GM21528 (cell line): Measurements from ENCODE around the gene UTP11.

Experiments
- ATAC-seq: cut with Tn5 transposase; IDR thresholded peaks from one replicate; pipeline ENCODE4 v1.9.1; 2021; ENCODE audit warnings: mild to moderate bottlenecking, moderate library complexity; ENCODE audit not compliant: unreplicated experiment, low FRiP score

Gene UTP11

DNA sequence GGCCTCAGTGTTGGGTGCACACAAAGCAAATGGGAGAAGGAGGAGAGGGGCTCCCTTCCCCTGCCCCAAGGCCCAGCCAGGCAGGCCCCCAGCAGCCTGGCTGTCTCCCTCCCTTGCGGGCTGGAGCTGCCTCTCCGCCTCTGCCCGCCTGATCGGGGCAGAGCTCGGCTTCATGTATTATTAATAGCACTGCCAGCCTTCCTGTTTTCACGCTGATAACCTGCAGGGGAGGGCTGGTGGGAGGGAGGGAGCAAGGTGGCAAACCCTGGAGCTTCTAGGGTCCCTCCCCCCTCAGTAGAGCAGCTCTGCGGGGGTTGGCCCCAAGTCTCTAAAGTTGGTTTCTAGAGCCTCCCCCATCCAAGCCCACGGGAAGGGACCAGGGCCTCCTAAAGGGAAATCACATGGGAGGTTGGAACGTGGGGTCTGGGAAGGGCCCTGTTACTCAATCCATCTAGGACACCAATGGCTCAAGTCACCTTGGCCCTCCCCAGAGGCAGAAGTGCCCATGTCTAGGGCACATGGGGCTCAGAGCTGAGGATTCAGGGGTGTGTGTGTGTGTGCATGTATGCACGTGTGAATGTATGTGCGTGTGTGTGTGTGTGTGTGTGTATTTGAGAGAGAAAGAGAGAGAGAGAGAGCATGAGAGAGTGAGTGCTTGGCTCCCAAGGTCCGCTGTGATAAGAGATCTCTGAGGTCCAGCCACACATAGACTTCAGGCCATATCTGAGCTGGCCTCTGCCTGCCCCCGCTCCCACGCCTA is 55.9 kb downstream of the UTP11 start:
- no peak for ATAC-seq

DNA sequence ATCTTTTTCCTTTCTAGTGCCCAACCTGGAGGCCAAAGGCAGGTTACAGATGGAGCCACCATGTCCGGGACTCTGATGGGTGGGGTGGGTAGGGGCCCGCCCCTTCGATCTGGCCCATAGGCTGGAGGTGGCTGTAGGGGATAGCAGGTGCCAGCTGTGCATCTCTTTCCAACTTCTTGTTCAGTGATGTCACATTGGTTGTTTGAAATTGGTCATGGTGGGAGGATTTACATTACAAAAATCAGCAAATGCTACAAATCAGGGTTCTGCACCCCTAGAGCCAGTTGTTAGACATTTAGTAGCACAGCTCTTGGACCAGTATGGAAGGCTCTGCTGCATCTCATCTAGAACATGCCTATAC is 56.4 kb downstream of the UTP11 start:
- ATAC-seq: no peak

DNA sequence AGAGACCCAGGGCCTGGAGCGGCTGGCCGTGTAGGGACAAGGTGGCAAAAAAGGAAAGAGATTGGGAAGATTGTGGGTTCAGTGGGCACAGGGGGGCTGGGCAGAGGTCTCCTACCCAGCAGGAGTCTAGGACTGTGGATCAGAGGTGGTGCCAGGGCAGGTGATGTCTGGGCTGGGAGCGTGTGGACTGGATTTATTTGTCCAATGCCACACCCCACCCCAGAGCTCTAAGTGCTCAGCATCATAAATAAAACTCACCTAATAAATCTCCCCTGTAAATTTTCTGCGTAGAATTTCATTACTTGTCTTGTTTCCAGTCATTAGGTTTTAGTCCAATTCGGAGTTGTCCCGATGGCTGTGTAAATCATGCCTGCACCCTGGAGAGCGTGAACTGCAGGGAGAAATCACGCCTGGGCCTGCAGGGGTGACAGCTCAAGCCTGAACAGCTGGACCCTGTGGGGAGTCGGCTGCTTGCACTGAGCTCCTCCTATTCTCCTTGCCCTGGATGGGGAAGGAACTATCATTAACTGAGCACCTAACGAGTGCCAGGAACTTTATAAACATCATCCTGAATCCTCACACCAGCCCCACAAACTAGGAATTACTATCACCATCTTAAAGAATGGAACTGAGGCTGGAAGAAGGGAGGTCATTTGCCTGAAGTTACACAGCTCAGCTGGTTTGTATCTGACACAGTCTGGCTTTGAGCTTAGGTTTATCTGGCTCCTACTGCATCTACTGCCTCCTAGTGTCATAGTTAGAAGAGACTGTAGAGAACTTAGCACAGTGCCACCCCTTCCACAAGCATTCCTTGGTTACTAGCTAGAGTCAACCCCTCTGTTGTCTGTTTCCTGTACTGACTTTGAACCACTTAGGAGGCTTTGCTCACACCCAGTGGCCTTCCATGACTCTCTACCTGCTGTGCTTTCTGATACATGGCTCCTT is 59.0 kb downstream of the UTP11 start:
- no peak for ATAC-seq

DNA sequence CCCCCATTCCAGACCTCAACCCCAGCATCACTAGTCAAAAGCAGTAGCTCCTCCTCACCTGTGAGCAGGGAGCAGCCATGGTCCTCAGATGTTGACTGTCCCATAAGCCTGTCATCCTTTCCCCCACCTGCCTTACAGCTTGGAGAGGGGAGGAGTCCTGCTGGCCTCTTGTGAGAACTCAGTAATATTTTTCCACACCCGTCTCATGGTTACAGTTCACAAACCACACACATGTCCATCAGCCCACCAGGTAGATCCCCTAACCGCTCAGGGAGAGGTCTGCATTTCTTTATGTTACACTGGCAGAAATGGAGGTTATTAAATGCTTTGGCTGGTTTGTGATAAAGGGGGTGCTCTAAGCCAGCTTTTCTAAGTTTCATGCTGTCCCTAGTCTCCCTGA is 60.3 kb downstream of the UTP11 start:
- ATAC-seq: no peak

DNA sequence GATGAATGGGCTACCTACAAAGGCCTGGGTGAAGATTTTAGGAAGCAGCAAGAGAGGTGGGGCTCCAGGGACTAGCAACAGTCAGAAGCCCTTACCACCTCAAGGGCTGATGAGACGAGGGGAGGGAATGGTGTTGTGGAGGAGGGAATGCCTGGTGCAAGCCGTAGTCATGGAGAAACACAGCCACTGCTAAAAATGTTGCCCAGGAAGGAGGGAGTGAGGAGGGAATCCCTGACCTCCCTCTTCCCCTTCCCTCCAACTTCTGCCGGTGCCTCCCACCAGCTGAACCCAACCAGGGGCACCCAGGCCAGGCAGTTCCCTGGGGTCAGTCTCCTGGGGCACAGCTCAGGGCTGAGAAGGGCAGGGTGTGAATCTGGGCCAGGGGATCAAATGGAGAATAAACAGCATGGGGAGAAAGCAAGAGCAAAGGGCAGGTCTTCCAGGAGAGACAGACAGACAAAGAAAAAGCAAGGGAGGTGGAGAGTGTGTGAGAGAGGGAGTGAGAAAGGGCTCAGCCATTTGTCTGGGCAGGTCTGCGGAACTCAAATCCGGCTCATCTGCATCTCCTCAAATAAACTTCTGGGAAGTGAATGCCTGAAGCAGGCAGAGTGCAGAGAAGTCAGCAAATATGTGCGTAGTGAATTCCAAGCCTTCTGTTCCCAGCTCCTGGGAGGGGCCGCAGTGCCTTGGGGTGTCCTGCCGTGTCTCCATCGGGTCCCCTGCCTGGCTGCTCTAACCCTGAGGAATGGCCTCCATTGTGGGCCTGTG is 61.2 kb downstream of the UTP11 start:
- ATAC-seq: no peak

DNA sequence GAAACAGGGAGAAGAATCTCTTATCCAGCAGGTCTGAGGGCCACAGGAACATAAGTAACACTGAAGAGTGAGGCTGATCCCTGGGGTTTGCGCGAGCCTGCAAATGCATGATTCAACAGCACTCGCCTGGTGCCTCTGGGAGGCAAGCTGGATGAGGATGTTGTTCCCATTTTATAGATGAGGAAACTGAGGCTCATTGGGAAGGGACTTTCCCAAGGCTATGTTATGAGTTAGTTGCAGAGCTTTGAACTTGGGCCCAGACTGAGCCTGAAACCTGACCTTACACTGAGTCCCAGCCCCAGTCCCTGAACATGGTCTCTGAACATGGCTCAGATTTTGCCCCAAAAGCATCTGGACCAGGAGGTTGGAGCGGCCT is 61.8 kb downstream of the UTP11 start:
- no peak for ATAC-seq
